GM12892 (cell line): ENCODE results near the gene HK2.
"Not testable (repeated sequence)": the region's sequence is repeated elsewhere in the genome, so short reads cannot be mapped to it uniquely, and the experiment has no call there.

ENCODE experiments used
- POLR2AphosphoS5 ChIP-seq: IDR thresholded peaks from 2 replicates; pipeline ENCODE4 v1.6.1; 2011; ENCODE audit warnings: low read depth, low read length, control low read depth
- TAF1 ChIP-seq: IDR thresholded peaks from 2 replicates; pipeline ENCODE4 v1.6.1; 2011; ENCODE audit warnings: low read depth, mild to moderate bottlenecking, control low read depth, low read length, borderline replicate concordance

DNA sequence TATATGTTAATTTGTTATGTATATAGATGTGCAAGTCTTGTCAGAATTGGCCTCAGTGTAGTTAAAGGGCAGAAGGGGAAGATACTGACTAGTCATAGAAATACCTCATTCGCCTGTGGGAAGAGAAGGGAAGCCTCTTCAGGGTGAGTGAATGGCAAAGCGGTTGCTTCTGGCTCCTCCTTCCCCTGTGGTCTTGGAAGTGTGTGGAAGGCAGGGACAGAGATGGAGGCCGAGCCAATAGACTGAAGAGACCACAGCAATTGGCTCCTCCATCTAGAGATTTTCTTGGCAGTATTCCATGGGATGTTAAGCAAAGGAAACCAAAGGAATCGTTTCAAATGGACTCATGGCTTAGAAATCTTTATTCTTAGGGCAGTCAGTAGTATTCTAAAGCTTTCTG lies 57.9 kb downstream of the HK2 start:
- TF ChIP-seq TAF1, POLR2AphosphoS5: not testable (repeated sequence)
